NCI-H2196 (cell line): ENCODE results near the gene ARHGAP33.

Experiments
- DNase-seq: peaks from one replicate; lab custom pipeline; 2025; ENCODE audit not compliant: unreplicated experiment; lab: John Stamatoyannopoulos, UW

ARHGAP33 gene

GRCh38 chr19:35777961-35778360 lies 2.6 kb downstream of the ARHGAP33 start:
- no peak for DNase-seq

- DNase-seq, result no peak
Observed at GRCh38 chr19:35779033-35779432, 3.7 kb downstream of the ARHGAP33 start.

GRCh38 chr19:35780058-35780457 lies 4.7 kb downstream of the ARHGAP33 start:
- no peak for DNase-seq

- DNase-seq, result no peak
Observed at GRCh38 chr19:35780717-35781116, 5.4 kb downstream of the ARHGAP33 start.

DNA sequence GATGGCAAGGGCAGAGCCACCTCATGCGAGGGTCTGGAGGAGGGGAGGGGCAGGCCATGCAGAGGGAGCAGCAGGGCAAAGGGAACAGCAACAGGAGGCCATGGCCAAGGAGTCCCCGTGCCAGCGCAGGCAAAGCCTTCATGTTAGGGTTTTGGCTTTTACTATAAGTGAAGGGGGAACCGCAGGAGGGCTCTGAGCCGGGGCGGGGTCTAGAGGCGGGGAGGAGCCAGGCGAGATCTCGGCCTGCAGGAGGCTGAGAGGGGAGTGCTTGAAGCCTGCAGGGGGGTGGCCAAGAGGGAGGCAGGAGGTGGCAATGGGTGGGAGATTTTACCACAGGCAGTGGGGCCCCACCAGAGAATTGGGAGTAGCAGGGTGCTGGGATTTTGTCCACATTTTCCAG lies 6.3 kb downstream of the ARHGAP33 start:
- DNase-seq, result no peak

DNA sequence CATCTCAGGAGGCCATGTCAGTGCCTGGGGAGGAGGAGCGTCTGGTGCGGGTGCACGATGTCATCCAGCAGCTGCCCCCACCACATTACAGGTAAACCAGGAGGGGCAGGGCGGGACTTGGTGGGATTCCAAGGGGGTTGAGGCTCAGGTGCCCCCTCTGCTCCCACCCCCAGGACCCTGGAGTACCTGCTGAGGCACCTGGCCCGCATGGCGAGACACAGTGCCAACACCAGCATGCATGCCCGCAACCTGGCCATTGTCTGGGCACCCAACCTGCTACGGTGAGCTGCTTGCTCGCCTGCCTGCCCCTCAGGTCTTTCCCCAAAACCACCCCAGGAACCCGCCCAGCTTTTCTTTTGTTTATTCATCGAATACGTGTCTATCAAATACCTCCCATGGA lies 7.2 kb downstream of the ARHGAP33 start:
- no peak for DNase-seq

DNA sequence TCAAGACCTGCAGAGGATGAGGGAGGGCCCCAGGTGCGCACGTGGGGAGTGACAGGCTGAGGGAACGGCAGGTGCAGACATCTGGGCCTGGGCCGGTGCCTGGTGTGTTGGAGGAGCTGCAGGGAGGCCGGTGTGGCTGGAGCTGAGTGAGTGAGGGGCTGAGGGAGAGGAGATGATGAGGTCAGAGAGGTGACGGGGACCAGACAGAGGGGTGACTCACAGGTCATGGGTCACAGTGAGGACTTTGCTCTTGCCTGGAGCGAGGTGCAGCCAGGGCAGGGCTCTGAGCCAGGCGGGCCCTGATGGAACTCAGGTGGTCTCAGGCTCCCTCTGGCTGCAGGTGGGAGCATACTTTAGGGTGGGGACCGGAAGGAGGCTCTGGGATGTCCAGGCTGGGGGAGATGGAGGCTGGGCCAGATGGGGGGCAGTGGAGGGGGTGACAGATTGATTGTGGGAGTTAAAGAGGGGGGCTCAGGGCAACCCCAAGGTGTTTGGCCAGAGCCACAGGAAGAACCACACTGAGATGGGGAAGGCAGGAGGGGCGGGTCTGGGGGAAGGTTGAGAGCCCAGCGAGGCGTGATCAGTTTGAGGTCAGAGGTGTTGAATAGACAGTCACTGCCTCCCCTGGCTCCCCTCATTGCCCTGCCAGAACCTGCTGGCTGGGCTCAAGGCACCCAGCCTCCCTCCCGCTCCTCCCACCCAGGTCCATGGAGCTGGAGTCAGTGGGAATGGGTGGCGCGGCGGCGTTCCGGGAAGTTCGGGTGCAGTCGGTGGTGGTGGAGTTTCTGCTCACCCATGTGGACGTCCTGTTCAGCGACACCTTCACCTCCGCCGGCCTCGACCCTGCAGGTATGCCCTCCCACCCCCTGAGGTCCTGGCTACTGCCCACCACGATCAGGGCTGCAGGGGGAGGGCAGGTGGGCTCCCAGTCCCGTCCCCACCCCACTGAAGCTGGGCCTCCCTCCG lies 8.4 kb downstream of the ARHGAP33 start:
- DNase-seq, result no peak

DNA sequence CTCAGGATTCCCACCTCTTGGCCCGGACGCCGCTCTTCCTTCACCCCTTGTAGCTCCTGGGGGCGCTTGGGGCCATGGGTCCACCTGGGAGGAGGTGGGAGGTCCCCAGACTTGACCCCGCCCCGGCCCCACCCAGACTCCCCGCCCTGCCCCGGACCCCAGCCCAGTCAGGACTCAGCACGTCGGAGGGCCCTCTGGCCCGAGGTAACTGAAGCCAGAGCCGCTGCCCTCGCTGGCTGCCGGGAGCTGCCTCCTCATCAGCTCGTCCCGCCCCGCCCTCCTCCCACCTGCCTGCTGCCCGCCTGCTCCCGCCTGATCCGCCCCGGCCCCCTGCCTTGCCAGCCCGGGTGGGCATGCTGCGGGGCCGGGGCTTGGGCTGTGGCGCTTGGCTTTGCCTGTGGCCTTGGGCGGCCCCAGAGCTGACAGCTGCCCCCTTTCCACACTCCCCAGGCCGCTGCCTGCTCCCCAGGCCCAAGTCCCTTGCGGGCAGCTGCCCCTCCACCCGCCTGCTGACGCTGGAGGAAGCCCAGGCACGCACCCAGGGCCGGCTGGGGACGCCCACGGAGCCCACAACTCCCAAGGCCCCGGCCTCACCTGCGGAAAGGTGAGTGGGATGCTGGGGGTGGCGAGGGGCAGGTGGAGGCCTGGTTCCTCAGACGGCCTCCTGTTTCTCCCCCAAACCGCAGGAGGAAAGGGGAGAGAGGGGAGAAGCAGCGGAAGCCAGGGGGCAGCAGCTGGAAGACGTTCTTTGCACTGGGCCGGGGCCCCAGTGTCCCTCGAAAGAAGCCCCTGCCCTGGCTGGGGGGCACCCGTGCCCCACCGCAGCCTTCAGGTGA lies 9.4 kb downstream of the ARHGAP33 start:
- no peak for DNase-seq

DNA sequence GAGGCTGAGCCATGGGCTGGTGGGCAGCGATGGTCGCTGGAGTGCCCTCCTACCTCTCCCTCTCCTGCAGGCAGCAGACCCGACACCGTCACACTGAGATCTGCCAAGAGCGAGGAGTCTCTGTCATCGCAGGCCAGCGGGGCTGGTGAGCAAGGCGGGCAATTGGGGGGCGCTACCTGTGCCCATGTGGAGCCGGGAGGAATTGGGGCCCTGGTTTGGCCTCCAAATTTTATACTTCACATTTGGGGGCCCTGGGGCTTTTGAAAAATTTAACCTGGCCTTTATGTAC lies 9.9 kb downstream of the ARHGAP33 start:
- no peak for DNase-seq

DNA sequence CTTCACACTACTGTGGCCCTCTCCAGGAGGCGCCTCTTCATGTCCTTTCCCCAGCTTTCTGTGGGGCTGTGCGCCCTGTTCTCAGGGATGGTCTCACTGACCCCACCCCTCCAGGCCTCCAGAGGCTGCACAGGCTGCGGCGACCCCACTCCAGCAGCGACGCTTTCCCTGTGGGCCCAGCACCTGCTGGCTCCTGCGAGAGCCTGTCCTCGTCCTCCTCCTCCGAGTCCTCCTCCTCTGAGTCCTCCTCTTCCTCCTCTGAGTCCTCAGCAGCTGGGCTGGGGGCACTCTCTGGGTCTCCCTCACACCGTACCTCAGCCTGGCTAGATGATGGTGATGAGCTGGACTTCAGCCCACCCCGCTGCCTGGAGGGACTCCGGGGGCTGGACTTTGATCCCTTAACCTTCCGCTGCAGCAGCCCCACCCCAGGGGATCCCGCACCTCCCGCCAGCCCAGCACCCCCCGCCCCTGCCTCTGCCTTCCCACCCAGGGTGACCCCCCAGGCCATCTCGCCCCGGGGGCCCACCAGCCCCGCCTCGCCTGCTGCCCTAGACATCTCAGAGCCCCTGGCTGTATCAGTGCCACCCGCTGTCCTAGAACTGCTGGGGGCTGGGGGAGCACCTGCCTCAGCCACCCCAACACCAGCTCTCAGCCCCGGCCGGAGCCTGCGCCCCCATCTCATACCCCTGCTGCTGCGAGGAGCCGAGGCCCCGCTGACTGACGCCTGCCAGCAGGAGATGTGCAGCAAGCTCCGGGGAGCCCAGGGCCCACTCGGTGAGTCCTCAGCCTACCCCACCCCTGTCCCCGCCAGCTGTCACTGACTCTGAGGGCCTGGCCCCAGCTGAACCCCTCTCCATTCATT lies 11.2 kb downstream of the ARHGAP33 start:
- no peak for DNase-seq

- DNase-seq, result no peak
Observed at GRCh38 chr19:35787227-35787799, 11.9 kb downstream of the ARHGAP33 start.

DNA sequence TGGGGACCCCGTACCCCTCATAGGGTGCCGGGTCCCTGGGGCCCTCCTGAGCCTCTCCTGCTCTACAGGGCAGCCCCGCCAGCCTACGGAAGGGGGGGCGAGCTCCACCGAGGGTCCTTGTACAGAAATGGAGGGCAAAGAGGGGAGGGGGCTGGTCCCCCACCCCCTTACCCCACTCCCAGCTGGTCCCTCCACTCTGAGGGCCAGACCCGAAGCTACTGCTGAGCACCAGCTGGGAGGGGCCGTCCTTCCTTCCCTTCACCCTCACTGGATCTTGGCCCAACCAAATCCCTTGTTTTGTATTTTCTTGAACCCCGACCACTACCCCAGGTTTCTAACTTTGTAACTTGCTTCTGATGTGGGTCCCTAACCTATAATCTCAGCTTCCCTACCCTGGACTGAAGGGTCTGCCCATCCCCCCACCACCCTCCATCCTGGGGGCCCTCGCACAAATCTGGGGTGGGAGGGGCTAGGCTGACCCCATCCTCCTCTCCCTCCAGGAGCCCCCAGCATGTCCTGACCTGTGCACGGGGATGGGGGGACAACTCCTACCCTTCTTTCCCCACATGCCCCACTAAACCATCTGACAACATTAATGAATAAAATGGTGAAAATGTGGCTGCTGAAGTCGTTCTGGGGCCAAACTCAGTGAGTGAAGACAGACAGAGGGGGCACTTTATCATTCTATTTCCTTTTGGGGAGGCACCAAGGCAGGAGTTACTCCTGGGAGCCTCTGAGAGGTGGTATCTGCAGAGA lies 13.0 kb downstream of the ARHGAP33 start:
- no peak for DNase-seq

GRCh38 chr19:35789195-35789977 lies 14.0 kb downstream of the ARHGAP33 start:
- DNase-seq, result no peak

- DNase-seq, result no peak
Observed at GRCh38 chr19:35789978-35790944, 14.9 kb downstream of the ARHGAP33 start.

GRCh38 chr19:35790981-35791813 lies 15.8 kb downstream of the ARHGAP33 start:
- peak; percentile 31 for DNase-seq

DNA sequence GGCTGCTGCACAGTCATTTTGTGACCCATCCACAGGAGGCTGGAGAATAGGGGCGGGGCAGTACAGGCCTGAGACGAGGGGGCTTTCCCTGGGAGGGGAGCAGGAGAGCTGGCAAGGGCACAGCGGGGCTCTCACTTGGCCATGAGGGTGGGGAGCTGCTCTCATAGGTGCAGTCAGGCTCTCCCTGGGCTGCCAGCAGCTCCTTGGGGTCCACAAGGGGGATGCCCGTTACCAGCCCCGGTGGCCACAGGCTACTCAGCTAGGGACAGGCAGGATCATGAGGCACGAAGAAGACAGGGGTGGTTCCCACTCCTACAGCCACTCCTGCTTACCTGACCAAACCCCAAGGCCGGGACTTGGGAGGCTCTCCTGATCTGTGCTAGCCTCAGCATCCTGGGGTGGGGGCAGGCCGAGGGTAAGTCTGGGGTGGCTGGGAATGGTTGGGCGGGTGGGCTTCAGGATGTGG lies 16.5 kb downstream of the ARHGAP33 start:
- DNase-seq, result no peak

- DNase-seq, result no peak
Observed at GRCh38 chr19:35792312-35792711, 16.9 kb downstream of the ARHGAP33 start.
